Limb (tissue), 2 donors: ENCODE results near the gene COL18A1.
A peak's percentile ranks its signal among the peaks of the same experiment; 100 is the strongest.
"Not testable (repeated sequence)": the region's sequence is repeated elsewhere in the genome, so short reads cannot be mapped to it uniquely, and the experiment has no call there.

Experiments
- DNase-seq, 2 donors: peaks; one replicate each; pipeline ENCODE4 v3.0.0-alpha.2; 2016; ENCODE audit errors: extremely low spot score in 2 of 2

Gene COL18A1

GRCh38 chr21:45404730-45405270, at the start of gene COL18A1:
COL18A1 (plus strand) TSS chr21:45405165; CDS start chr21:45405231, 66 bp downstream.
- peak in 1 of 2 donors; percentile 88 for DNase-seq

DNA sequence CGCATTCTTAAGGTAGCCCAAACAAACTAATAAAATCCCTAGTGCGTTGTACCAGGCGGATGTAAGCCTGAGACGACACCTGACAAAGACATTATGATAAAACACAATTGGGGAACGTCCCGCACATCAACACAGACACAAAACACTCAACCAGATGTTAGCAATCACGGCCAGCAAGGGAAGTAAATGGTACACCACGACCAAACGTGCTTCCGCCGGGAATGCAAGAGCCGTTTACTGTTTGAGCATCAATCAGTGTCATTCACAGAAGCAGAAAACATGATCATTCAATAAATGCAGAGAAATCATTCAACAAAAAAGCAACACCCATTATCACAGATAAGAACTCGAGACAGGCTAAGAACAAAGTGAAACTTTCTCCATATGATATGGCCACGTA, 49.4 kb upstream of the COL18A1 start:
- DNase-seq, result no peak

DNA sequence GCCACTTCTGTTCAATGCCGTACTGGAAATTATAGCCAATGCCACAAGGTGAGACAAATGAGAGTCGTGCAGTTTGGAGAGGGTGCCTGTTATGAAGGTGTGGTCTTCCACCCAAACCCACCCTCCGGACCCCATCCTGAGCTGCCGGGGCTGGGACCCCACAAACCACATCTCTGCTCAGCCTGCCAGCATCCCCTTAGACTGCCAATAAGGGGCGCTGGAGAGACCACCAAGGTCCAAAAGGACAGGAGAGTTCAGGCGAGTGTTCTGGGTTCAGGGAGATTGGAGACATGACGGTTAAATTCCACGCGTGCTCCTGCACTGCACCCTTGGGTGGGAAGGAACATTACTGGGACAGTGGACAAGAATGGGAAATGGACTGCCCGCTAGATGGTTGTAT, 48.7 kb upstream of the COL18A1 start:
- DNase-seq, result no peak

DNA sequence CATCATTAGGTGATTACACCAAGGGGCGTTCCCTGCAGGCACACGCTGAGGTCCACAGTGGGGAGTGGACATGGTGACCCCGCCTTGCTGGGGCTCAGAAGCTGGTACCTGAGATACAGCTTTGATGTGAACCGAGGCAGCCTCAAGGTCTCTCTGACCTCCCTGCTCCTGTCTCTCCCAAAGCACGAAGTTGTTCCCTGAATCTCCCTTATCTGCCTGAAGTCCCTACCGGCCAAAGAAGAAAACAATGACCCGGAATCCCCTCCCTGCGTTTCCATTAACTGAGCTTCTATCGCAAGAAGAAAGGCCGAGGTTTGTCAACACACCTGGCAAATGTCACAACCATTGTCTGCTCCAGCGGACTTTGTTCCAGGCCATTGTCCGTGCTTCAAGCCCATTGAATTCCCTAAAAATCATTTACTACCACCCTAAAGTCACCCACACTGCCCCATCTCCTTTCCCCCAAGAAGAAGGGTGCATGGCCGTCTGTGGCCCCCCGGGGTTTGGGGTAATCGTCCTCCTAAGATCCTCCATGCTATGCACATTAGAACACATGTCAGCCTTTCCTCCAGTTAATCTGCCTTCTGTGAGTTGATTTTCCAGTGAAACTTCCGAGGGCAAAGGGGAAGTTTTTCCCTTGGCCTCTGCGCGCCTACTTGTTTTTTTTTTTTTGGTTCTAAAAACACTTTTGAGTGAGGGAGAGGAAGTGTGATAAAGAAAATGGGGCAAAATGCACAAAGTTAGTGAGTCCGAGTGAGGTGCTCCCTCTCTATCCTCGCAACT, 48.1 kb upstream of the COL18A1 start:
- no peak for DNase-seq

DNA sequence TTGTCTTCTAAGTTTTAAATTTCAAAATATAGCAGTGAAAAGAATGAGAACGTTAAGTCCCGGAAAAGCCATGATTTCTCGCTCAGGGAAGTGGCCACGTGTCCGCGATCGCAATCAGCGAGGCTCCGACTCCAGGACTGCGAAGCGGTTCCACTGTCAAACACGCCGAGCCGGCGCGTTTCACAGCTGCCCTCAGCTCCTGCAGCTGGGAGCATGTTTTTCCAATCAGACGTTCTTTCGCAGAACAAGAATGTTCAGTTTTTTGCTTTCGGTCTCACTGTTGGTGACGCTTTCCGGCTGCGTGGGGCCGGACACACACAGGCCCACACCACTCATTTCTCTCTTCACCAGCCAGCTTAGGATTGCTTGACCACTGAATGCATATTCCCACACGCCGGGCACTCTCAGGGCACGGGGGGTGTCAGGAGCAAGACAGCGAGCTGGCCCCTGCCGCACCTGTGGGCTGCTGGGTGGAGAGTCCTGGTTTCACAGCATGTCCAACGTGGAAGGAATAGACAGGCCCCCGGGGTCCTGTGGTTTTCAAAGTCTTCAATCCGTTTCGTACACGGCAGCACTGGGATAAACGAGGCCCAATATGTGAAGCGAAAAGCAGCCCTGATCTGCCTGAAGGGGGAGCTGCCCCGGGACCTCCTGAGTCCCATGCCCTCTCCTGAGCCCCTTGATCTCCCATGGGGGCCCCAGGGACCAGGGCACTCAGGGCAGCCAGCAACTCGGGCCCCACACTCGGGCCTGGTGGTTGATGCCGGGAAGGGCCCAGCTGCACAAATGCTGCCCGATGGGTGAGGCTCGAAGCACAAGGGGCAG, 47.3 kb upstream of the COL18A1 start:
- peak; percentile 65 to 77 for DNase-seq

- no peak for DNase-seq
Measured at GRCh38 chr21:45358261-45358670, 46.7 kb upstream of the COL18A1 start.

- DNase-seq, result no peak
Measured at GRCh38 chr21:45358711-45359310, 46.2 kb upstream of the COL18A1 start.

- no peak for DNase-seq
Measured at GRCh38 chr21:45359451-45360217, 45.3 kb upstream of the COL18A1 start.

DNA sequence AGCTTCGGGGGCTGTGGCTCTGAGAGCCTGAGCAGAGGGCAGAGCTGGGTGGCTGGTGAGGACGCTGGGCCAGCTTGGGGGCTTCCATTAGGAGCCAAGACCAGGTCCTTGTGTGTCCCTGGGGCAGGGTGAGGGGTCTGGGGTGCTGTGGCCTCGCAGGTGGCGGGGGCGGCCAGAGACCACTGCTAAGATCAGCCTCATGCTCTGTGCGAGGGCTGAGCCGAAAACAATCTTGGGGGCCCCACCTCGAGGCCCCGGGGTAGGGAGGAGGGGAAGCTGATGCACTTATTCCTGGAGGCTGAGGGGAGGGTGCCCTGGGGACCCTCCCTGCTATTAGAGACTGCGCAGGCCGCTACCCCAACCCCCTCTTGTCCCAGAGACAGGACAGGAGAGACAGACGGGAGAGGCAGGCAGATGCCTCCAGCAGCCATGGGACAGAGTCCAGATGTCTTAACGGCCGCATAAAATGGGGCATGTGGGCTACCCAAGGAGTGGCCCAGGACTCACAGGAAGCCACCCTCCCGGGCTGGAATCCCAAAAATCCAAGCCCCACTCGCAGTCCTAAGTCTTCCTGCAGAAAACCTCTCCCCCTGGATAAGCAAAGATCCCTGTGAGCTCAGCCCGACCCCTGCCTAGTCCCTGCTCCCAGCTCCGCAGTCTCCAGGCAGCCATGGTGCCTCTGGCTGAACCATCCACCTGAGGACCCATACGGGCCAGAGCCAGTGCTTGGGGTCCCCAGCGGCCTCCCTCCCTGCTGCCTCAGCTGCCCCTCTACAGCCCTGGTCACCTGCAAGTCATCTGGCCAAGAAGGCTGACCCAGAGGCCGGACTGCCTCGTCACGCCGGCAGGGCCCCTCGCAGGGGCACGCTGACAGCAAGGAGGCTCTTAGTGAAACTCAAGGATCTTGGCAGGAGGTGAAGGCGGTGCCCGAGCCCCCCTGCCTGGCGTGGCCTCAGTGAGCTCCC, 43.6 kb upstream of the COL18A1 start:
- DNase-seq, result no peak

DNA sequence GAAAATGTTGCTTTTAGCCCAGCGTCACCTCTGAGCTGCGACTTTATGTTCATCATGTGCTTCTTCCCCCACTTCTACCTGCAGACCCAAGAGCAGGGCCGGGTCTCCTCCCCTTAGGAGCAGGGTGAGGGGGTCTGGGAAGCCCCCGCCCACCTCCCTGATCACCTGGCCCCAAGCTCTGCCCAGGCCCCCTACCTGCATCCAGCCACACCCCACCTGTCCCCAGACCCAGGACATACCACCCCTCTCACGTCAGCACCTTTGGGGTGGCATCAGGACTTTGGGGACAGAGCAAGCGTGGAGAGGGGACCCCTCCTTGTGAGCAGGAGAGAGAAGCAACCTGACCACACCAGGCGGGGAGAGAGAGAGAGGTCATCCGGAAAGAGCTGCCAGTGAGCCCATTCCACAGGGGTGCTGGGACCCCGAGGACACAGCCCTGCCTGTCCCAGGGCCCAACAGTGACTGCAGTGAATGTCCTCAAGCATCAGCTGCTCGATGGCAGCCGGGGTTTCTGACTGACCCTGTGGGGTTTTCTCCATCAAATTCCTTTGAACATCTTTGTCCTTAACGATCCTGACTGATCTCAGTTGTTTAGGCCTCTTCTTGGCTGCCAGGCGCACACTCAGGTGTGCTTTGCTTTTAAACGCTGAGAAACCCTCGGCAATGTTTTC, 42.8 kb upstream of the COL18A1 start:
- DNase-seq, result no peak

- DNase-seq, result no peak
Measured at GRCh38 chr21:45362748-45363145, 42.2 kb upstream of the COL18A1 start.

DNA sequence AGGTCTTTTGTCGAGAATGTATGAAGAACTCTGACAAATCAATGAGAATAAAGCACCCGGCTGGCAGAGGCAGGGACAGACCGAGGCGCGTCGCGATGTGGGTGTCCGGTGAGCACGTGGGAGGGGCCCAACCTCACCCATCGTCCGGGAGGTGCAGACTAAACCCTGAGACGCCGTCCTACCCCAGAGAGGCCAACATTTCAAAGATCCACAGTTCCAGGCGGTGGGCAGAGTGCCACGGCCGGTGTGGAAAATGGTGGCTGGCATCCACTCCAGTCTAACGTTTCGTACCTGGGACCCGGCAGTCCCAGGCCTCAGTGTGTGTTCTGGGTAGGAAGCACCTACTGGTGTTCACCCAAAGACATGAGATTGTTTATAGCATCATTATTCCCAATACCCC, 41.7 kb upstream of the COL18A1 start:
- not testable (repeated sequence) for DNase-seq

- peak; percentile 65 to 82 for DNase-seq
Measured at GRCh38 chr21:45363921-45364467, 41.0 kb upstream of the COL18A1 start.

DNA sequence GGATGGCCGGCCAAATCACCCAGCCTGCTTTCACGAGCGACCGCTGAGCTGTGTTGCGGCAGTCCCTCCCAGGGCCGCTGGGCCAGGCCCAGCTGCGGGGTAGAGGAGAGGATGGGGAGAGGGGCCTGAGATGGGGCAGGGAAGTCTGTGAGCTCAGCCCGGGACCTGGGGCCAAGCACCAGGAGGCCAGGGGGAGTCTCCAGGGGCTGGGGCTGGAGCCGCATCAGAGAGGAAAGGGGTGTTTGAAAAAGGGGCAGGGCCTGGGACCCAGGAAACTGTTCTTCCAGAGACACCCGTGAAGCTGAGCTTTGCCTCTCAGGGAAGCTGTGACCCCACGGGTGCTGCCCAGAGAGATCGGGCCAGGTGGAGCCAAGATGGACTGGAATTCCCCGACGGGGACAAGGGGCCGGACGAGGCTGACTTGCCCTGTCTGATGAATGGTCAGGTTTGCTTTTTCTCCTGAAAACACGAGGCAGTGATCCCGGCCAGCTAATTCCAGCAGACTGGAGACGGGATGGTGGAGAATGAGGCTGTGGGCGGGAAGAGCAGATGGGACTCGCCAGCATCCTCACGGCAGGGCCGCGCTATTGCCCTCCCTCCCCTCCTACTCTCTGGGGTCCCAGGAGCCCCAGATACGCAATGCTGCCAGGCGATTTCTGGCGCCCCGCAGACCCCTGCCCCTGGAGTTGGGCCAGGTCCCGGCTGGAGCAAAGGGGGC, 40.3 kb upstream of the COL18A1 start:
- peak in 1 of 2 donors; percentile 73 for DNase-seq

DNA sequence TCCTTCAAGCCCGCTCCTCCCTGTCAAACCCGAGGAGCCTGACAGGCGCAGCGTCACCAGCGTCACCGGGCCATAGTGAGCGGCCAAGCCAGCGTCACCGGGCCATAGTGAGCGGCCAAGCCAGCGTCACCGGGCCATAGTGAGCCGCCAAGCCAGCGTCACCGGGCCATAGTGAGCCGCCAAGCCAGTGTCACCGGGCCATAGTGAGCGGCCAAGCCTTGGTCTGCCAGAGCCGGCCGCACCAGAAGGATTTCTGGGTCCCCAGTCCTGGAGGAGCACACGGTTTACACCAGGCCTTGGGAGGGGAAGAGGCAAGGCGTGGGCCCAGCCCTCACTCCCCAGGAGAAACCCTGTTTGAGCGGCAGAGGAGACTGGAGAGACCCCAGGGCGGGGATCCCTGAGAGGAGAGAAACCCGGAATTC, 39.8 kb upstream of the COL18A1 start:
- DNase-seq, result no peak

DNA sequence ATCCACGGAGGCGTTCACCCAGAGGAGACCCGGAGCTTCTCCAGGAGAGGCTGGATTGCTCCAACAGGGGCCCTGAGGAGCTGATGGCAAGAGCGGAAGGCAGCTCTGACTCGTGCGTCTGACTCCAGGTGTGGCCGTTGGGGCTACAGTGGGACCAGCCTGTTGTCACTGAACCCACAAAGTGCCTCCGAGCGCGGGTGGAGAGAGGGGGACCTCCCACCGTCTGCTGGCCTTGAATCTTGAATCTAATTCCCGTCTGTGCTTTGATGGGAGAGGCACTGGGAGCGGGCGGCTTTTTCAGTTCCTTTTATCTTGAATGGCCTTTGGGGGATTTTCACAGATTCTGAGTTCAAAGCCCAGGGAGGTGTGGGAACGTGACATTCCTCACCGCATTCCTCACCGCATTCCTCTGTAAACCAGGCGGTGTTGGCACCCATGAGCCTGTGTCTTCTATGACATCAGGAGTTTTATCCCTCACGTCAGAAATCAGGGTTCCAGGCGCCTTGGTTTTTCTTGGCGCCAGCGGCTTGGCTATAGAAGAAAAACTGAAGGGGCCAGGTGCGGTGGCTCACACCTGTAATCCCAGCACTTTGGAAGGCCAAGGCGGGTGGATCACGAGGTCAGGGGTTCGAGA, 39.2 kb upstream of the COL18A1 start:
- DNase-seq, result no peak

GRCh38 chr21:45366476-45366875, 38.5 kb upstream of the COL18A1 start:
- no peak for DNase-seq

DNA sequence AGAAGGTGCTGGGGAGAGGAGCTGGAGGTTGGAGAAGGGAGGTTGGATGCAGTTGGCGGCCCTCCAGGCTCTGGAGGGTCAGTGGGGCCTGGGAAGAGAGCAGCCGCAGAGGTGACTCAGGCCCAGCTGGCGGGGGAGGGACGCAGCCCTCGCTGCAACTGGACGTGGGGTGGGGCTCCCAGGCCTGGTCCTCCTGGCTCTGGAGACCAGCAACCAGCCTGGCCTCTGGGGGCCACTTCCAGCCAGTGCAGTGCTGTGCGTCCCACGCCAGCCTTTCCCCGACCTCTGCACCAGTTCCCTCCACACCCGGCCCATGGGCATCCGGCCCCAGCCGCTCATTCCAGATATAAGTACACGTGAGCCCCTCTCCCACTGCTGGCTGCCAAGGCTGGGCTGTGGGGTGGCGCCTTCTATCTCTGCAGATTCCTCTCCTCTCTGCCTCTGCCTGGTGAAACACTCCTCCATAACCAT, 38.0 kb upstream of the COL18A1 start:
- no peak for DNase-seq
